HG02588 (cell line): Measurements from ENCODE around the gene SCGB3A1.

Experiments used
- ATAC-seq: cut with Tn5 transposase; IDR thresholded peaks from one replicate; pipeline ENCODE4 v1.9.1; 2021; ENCODE audit warnings: mild to moderate bottlenecking, moderate library complexity; ENCODE audit not compliant: unreplicated experiment

The SCGB3A1 gene

GRCh38 chr5:180590543-180591310 lies 572 bp downstream of the SCGB3A1 start:
- no peak for ATAC-seq

GRCh38 chr5:180589771-180590542 lies 1.3 kb downstream of the SCGB3A1 start:
- no peak for ATAC-seq

- ATAC-seq, result no peak
Measured at GRCh38 chr5:180586870-180587269, 4.4 kb downstream of the SCGB3A1 start.

DNA sequence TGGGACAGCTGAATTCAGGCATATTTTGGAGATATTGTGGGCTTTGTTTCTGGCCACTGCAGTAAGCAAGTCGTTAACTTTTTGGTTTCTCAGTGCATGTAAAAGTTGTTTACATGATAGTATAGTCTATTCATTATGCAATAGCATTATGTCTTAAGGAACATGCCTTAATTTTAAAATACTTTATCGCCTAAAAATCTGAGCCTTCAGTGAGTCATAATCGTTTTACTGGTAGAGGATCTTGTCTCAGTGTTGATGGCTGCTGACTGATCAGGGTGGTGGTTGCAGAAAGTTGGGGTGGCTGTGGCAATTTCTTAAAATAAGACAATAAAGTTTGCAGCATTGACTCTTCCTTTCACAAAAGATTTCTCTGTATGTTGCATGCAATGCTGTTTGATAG lies 5.1 kb downstream of the SCGB3A1 start:
- ATAC-seq, result no peak

- ATAC-seq, result no peak
Measured at GRCh38 chr5:180583738-180584137, 7.6 kb downstream of the SCGB3A1 start.

DNA sequence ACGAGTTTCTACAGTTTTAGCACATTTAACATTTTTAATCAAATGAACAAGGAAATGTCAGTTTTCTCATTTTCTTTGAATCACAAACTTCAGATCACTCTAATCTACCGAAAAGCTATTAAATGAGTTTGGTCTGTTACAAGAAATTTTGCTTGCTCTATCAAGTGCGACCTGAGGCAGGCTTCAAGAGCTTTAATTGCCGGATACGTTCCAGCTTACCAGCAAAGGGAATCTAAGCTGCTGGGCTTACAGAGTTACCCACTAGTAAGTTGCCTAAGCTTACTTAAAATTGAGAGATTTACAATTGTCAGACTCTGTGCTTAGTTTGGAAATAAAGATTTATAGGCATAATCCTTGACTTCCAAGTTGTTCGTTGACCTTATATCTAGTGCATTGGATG lies 10.6 kb downstream of the SCGB3A1 start:
- no peak for ATAC-seq

GRCh38 chr5:180575571-180575970 lies 15.7 kb downstream of the SCGB3A1 start:
- ATAC-seq, result no peak

- ATAC-seq, result no peak
Measured at GRCh38 chr5:180568914-180569313, 22.4 kb downstream of the SCGB3A1 start.

DNA sequence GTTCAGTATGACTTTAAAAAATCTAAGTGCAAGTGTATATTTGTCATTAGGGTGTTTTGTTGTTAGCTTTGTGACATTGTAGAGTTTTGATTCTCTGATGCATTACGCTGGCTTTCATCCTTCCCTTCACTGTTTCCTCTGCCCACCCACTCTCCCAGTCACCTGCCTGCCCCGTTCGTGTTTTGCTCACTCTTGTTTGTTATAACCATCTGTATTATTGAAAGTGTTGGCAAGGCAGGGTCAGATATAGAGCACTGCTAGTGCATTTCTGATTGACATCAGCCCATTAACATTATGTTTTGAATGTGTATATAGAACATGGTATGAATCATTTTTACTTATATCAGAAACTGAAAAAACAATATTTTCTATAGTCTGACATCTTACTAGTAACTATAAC lies 27.3 kb downstream of the SCGB3A1 start:
- ATAC-seq, result no peak

DNA sequence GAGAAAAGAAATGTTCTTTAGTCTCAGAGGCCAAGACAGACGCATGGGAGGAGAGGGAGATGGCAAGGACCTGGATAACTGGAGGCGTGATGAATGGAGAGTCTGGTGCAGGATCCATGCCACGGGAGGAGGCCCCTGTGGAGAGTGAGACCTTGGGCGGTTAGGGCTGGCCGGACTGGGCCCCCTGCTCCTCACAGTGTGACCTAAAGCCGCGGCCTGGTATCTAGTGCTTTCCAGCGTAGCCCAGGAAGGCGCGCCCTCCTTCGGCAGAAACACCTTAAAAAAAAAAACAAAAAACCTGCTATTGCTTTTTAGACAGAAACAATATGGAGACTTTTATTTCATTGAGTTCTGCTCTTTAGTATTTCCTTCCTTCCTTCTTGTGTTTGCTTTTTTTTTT lies 33.1 kb downstream of the SCGB3A1 start:
- no peak for ATAC-seq

GRCh38 chr5:180557217-180557809 lies 34.0 kb downstream of the SCGB3A1 start:
- ATAC-seq, result no peak

- ATAC-seq, result no peak
Measured at GRCh38 chr5:180555168-180555921, 36.0 kb downstream of the SCGB3A1 start.

GRCh38 chr5:180553530-180553929 lies 37.8 kb downstream of the SCGB3A1 start:
- ATAC-seq, result no peak

DNA sequence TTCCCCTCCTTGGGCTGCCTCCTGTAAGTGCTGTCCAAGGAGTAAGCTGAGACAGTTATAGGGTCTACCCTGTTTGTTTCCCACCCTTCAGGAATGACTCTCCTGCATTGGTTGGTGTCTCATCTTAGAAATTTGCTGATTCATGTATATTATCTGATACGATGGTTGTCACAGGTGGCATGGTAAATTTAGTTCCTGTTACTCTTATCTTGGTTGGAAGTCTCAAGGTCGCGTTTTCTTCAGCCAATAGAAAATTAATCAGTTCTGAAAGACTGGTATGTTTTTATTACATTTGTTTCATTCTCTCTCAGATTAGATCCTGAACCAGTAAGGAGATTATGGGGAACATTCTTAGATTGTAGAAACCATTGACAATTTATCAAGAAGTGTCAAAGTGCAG lies 42.7 kb downstream of the SCGB3A1 start:
- ATAC-seq, result no peak

DNA sequence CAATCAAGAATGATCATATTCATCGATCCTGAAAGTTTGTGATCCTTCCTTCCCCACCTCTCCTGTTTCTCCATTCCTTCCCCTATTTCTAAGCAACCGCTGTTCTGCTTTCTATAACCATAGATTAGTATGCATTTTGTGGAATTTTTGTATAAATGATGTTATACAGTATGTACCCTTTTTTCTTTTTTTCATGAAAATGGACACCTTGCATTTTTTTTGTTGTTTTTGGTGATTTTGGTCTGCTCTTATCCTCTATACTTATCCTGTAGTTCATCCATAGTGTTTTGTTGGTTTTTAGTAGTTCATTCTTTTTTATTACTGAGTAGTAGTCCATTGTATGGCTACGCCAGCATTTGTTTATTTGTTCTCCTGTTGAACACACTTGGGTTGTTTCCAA lies 46.1 kb downstream of the SCGB3A1 start:
- ATAC-seq, result no peak

- no peak for ATAC-seq
Measured at GRCh38 chr5:180541710-180542109, 49.6 kb downstream of the SCGB3A1 start.
